ENCODE results near the gene UNKL.

GRCh38 chr16:1449201-1449788 is 34.8 kb upstream of the UNKL start:
- TF ChIP-seq POLR2AphosphoS5 (IDR thresholded peaks at IDR 0.05) (no peak), CTCF (IDR thresholded peaks at IDR 0.05) (no peak), POLR2A (IDR thresholded peaks at IDR 0.05) (no peak)
